BE2C (cell line): ENCODE data around the gene MYOCD.

Experiments
- DNase-seq: peaks from one replicate; pipeline ENCODE4 v3.0.0-alpha.2; 2020
- H3K27me3 ChIP-seq: fragments of 250-450 bp; sonication (Bioruptor Pico); 2 replicates; pipeline ENCODE4 v1.5.1; 2020; ENCODE audit warnings: mild to moderate bottlenecking
- H3K36me3 ChIP-seq: fragments of 250-450 bp; sonication (Bioruptor Pico); 2 replicates; pipeline ENCODE4 v1.5.1; 2020; ENCODE audit warnings: mild to moderate bottlenecking
- H3K4me1 ChIP-seq: fragments of 250-450 bp; sonication (Bioruptor Pico); 2 replicates; pipeline ENCODE4 v1.5.1; 2020
- H3K4me3 ChIP-seq: 2 replicates; pipeline ENCODE4 v1.5.1; 2011; ENCODE audit warnings: low read depth, low read length
- H3K9me3 ChIP-seq: fragments of 250-450 bp; sonication (Bioruptor Pico); 2 replicates; pipeline ENCODE4 v1.5.1; 2020
- CTCF ChIP-seq: IDR thresholded peaks from 2 replicates; pipeline ENCODE4 v1.5.1; 2012; ENCODE audit warnings: mild to moderate bottlenecking, low read depth, low read length

Gene MYOCD

GRCh38 chr17:12737740-12738469 is 72.2 kb downstream of the MYOCD start:
- DNase-seq, result no peak
- Histone ChIP-seq H3K4me3 (no peak overlapping the region), H3K36me3 (no peaks in the 10 kb centered on the region), H3K9me3 (no peaks in the 10 kb centered on the region), H3K4me1 (no peaks in the 10 kb centered on the region), H3K27me3 (no peaks in the 10 kb centered on the region)
- no peak for TF ChIP-seq CTCF

- no peak for DNase-seq
- Histone ChIP-seq H3K27me3 (no peaks in the 10 kb centered on the region), H3K4me3 (no peak overlapping the region), H3K4me1 (no peaks in the 10 kb centered on the region), H3K36me3 (no peaks in the 10 kb centered on the region), H3K9me3 (no peaks in the 10 kb centered on the region)
- no peak for TF ChIP-seq CTCF
Measured at GRCh38 chr17:12738624-12739023, 72.9 kb downstream of the MYOCD start.

GRCh38 chr17:12739500-12739899 is 73.8 kb downstream of the MYOCD start:
- TF ChIP-seq CTCF, result no peak

GRCh38 chr17:12743046-12743445 is 77.4 kb downstream of the MYOCD start:
- no peak for DNase-seq
- no peaks in the 10 kb centered on the region for H3K4me1 ChIP-seq
- no peak overlapping the region for H3K4me3 ChIP-seq
- H3K36me3 ChIP-seq, result no peaks in the 10 kb centered on the region
- H3K27me3 ChIP-seq, result no peaks in the 10 kb centered on the region
- TF ChIP-seq CTCF, result no peak
- no peaks in the 10 kb centered on the region for H3K9me3 ChIP-seq

More at GRCh38 chr17:12739500-12739899, 73.8 kb downstream of the MYOCD start:
- Histone ChIP-seq H3K4me3 (no peak overlapping the region), H3K4me1 (no peaks in the 10 kb centered on the region), H3K36me3 (no peaks in the 10 kb centered on the region), H3K9me3 (no peaks in the 10 kb centered on the region), H3K27me3 (no peaks in the 10 kb centered on the region)
- no peak for DNase-seq

- no peaks in the 10 kb centered on the region for H3K27me3 ChIP-seq
- no peaks in the 10 kb centered on the region for H3K36me3 ChIP-seq
- no peak for DNase-seq
- no peaks in the 10 kb centered on the region for H3K4me1 ChIP-seq
- H3K4me3 ChIP-seq, result no peak overlapping the region
- no peak for TF ChIP-seq CTCF
- no peaks in the 10 kb centered on the region for H3K9me3 ChIP-seq
Measured at GRCh38 chr17:12744298-12744697, 78.6 kb downstream of the MYOCD start.

- no peak overlapping the region for H3K4me3 ChIP-seq
- H3K4me1 ChIP-seq, result no peaks in the 10 kb centered on the region
- H3K27me3 ChIP-seq, result no peaks in the 10 kb centered on the region
- H3K36me3 ChIP-seq, result no peaks in the 10 kb centered on the region
- TF ChIP-seq CTCF, result no peak
- no peaks in the 10 kb centered on the region for H3K9me3 ChIP-seq
- DNase-seq, result no peak
Measured at GRCh38 chr17:12744786-12745185, 79.1 kb downstream of the MYOCD start.
